HepG2 (cell line): ENCODE measurements around the gene CNTF. TPM values are rescaled to one million over a fixed set of nuclear protein-coding genes. Genes with fewer than 3 reads are reported as not detected.

Source experiments
- DMTF1 ChIP-seq: sonication (generic); formaldehyde crosslinking; IDR thresholded peaks from 2 replicates; pipeline ENCODE4 v1.4.0; 2020; ENCODE audit warnings: mild to moderate bottlenecking, missing genetic modification reagents
- KDM6A ChIP-seq: IDR thresholded peaks from 2 replicates; pipeline ENCODE4 v1.6.1; 2016; ENCODE audit warnings: low read depth
- MAFK ChIP-seq, 2 experiments: IDR thresholded peaks in 1 of 2; conservative IDR thresholded peaks in 1 of 2; 2 replicates each; pipeline ENCODE4 v1.6.1; 2011; ENCODE audit warnings: improper control_type of control experiment in 2 of 2, low read length in 2 of 2
- MZF1 ChIP-seq: sonication (generic); formaldehyde crosslinking; IDR thresholded peaks from 2 replicates; pipeline ENCODE4 v1.8.1; 2023; ENCODE audit warnings: mild to moderate bottlenecking, missing genetic modification reagents, borderline replicate concordance
- RAD51 ChIP-seq: fragments of 450-650 bp; IDR thresholded peaks from 2 replicates; pipeline ENCODE4 v1.6.1; 2016; ENCODE audit warnings: borderline replicate concordance
- RARG ChIP-seq: sonication (generic); formaldehyde crosslinking; IDR thresholded peaks from 2 replicates; pipeline ENCODE4 v1.4.0; 2020; ENCODE audit warnings: low read depth, mild to moderate bottlenecking, missing genetic modification reagents
- REXO4 ChIP-seq: sonication (generic); formaldehyde crosslinking; IDR thresholded peaks from 2 replicates; pipeline ENCODE4 v1.8.0; 2022; ENCODE audit warnings: missing genetic modification reagents, mild to moderate bottlenecking, borderline replicate concordance
- SMARCE1 ChIP-seq: fragments of 450-650 bp; IDR thresholded peaks from 2 replicates; pipeline ENCODE4 v1.6.1; 2017; ENCODE audit warnings: borderline replicate concordance
- ZBTB10 ChIP-seq: sonication (generic); formaldehyde crosslinking; IDR thresholded peaks from 2 replicates; pipeline ENCODE4 v1.4.0; 2020; ENCODE audit warnings: missing genetic modification reagents, borderline replicate concordance
- ZNF512B ChIP-seq: sonication (generic); formaldehyde crosslinking; IDR thresholded peaks from 2 replicates; pipeline ENCODE4 v1.5.1; 2020; ENCODE audit warnings: missing genetic modification reagents, mild to moderate bottlenecking, borderline replicate concordance
- ZNF556 ChIP-seq: sonication (generic); formaldehyde crosslinking; IDR thresholded peaks from 2 replicates; pipeline ENCODE4 v1.4.0; 2020; ENCODE audit warnings: mild to moderate bottlenecking, missing genetic modification reagents, borderline replicate concordance
- ZNF674 ChIP-seq: sonication (generic); formaldehyde crosslinking; IDR thresholded peaks from 2 replicates; pipeline ENCODE4 v1.5.0; 2020; ENCODE audit warnings: low read depth, mild to moderate bottlenecking, missing genetic modification reagents
- polyA plus RNA-seq, 8 experiments: library from polyadenylated mRNA; depleted of rRNA in 3 of 8; stranded (reverse) in 7 of 8; unstranded in 1 of 8; fragments of >200 nt; fragmentation: Illumina TruSeq in 4 of 8; extraction: Trizol in 4 of 8; gene quantifications; 2 replicates each; pipeline versions ENCODE4 v1.2.1 to v1.2.3, GENCODE V29; 2011 to 2016; ENCODE audit warnings: low read depth in 4 of 8, missing spikeins in 1 of 8, mixed read lengths in 1 of 8; ENCODE audit not compliant: insufficient read depth in 1 of 8
- total RNA-seq, 5 experiments: library from RNA; depleted of rRNA; stranded (reverse); fragments of >200 nt; fragmentation: Illumina TruSeq; extraction: Trizol; gene quantifications; 2 replicates each; pipeline ENCODE4 v1.2.3, GENCODE V29; 2016; ENCODE audit warnings: low read depth in 1 of 5
- TF ChIP-seq, protein P1 (sequence below): sonication (generic); formaldehyde crosslinking; IDR thresholded peaks from 2 replicates; pipeline ENCODE4 v1.8.1; 2023; ENCODE audit warnings: mild to moderate bottlenecking, missing genetic modification reagents, borderline replicate concordance
- TF ChIP-seq, protein P2 (sequence below): sonication (generic); formaldehyde crosslinking; IDR thresholded peaks from 2 replicates; pipeline ENCODE4 v1.5.1; 2020; ENCODE audit warnings: mild to moderate bottlenecking, missing genetic modification reagents
- TF ChIP-seq, protein P3 (sequence below): sonication (generic); formaldehyde crosslinking; IDR thresholded peaks from 2 replicates; pipeline ENCODE4 v1.4.0; 2020; ENCODE audit warnings: mild to moderate bottlenecking, missing genetic modification reagents

The CNTF gene
- total and polyA plus RNA-seq, 2 of the 13 experiments (the other 11 are each of a cell fraction or from before 2014, with no cell fraction given), result 0.51 to 2.3 TPM

GRCh38 chr11:58579192-58580129, 43.0 kb upstream of the CNTF start (continued):
- TF ChIP-seq ZBTB10 (CRISPR knock-in tag), result no peak
- TF ChIP-seq, protein P1, sequence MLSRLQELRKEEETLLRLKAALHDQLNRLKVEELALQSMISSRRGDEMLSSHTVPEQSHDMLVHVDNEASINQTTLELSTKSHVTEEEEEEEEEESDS (CRISPR knock-in tag), result no peak
- TF ChIP-seq RARG (CRISPR knock-in tag), result no peak
- no peak for TF ChIP-seq MAFK (conservative IDR thresholded peaks at IDR 0.05 in 1 of 2, IDR thresholded peaks at IDR 0.05 in 1 of 2; ENCODE audit: low read length in 2 of 2)
- TF ChIP-seq DMTF1 (CRISPR knock-in tag), result no peak
- no peak; the same call in 1 of the 2 replicates for TF ChIP-seq ZNF556 (CRISPR knock-in tag)
- TF ChIP-seq ZNF674 (CRISPR knock-in tag), result no peak
- TF ChIP-seq, protein P2, sequence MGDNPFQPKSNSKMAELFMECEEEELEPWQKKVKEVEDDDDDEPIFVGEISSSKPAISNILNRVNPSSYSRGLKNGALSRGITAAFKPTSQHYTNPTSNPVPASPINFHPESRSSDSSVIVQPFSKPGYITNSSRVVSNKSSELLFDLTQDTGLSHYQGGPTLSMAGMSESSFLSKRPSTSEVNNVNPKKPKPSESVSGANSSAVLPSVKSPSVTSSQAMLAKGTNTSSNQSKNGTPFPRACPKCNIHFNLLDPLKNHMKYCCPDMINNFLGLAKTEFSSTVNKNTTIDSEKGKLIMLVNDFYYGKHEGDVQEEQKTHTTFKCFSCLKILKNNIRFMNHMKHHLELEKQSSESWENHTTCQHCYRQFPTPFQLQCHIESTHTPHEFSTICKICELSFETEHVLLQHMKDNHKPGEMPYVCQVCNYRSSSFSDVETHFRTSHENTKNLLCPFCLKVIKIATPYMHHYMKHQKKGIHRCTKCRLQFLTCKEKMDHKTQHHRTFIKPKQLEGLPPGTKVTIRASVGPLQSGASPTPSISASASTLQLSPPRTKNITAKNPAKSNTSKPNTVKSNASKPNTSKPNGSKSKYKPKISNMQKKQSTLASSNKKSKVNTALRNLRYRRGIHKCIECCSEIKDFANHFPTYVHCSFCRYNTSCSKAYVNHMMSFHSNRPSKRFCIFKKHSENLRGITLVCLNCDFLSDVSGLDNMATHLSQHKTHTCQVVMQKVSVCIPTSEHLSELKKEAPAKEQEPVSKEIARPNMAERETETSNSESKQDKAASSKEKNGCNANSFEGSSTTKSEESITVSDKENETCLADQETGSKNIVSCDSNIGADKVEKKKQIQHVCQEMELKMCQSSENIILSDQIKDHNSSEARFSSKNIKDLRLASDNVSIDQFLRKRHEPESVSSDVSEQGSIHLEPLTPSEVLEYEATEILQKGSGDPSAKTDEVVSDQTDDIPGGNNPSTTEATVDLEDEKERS (CRISPR knock-in tag), result peak; percentile 77; the same call in 1 of the 2 replicates
- no peak; the same call in 1 of the 2 replicates for TF ChIP-seq MZF1 (CRISPR knock-in tag)
- TF ChIP-seq RAD51, result peak; percentile 64; the same call in 1 of the 2 replicates
- TF ChIP-seq ZNF512B (CRISPR knock-in tag), result no peak
- TF ChIP-seq KDM6A (CRISPR knock-in tag), result no peak
- no peak for TF ChIP-seq SMARCE1
- TF ChIP-seq, protein P3, sequence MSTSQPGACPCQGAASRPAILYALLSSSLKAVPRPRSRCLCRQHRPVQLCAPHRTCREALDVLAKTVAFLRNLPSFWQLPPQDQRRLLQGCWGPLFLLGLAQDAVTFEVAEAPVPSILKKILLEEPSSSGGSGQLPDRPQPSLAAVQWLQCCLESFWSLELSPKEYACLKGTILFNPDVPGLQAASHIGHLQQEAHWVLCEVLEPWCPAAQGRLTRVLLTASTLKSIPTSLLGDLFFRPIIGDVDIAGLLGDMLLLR (CRISPR knock-in tag), result no peak; the same call in 1 of the 2 replicates
- TF ChIP-seq REXO4, result no peak
